ENCODE data around the gene LRFN5. TPM values are rescaled to one million over a fixed set of nuclear protein-coding genes. Genes with fewer than 3 reads are reported as not detected.

LRFN5 gene
- total RNA-seq, 1 donor from 2014 or later = 12.0 TPM

DNA sequence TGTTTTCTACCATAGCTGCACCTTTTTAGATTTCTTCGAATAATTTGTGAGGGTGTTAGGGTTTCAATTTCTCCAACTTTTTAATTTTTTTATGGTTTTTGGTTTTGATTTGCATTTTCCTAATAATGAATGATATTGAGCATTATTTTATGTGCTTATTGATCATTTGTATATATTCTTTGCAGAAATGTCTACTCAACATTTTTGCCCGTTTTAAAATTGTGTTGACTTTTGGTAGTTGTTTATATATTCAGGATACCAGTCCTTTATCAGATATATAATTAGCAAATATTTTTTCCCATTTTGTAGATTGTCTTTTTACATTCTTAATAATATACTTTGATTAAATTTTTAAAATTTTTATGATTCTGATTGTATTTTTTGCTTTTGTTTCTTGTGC, 306.7 kb downstream of the LRFN5 start:
- H3K27me3 ChIP-seq (ENCODE audit: control insufficient read depth in 3 of 3, insufficient read depth in 3 of 3, low read length in 3 of 3) = no peaks in the 10 kb centered on the region
- H3K4me1 ChIP-seq (ENCODE audit: control insufficient read depth in 3 of 3, insufficient read depth in 3 of 3, low read length in 3 of 3) = no peaks in the 10 kb centered on the region
- H3K4me3 ChIP-seq (ENCODE audit: low read length in 3 of 3) = no peak overlapping the region
- no peaks in the 10 kb centered on the region for H3K36me3 ChIP-seq (ENCODE audit: control insufficient read depth in 3 of 3, insufficient read depth in 3 of 3, low read length in 3 of 3)
- no peak overlapping the region for H3K9ac ChIP-seq (ENCODE audit: low read depth in 1 of 3, low read length in 3 of 3)
- H3K27ac ChIP-seq (ENCODE audit: low read depth, low read length) = no peak overlapping the region
- no peaks in the 10 kb centered on the region for H3K9me3 ChIP-seq (ENCODE audit: control insufficient read depth in 3 of 3, low read length in 3 of 3)

DNA sequence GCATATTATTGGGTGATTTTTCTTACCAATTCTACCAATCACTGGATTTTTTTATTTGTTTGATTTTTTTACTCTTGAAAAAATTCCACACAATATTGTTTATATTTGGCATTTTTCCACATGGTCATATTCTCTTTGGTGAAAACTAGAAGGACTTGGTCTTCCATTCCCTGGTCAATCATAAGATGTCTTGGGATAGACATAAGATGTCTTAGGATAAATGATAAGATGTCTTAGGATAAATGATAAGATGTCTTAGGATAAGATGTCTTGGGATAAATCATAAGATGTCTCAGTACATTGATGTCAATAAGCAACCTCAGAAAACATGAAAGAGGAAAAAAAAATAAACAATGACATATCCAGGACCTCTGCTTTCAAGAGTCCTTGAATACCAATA, 309.1 kb downstream of the LRFN5 start:
- Histone ChIP-seq H3K9ac (ENCODE audit: low read depth in 1 of 3, low read length in 3 of 3) (no peak overlapping the region), H3K27ac (ENCODE audit: low read depth, low read length) (no peak overlapping the region), H3K9me3 (ENCODE audit: control insufficient read depth in 3 of 3, low read length in 3 of 3) (no peaks in the 10 kb centered on the region), H3K4me3 (ENCODE audit: low read length in 3 of 3) (no peak overlapping the region), H3K4me1 (ENCODE audit: control insufficient read depth in 3 of 3, insufficient read depth in 3 of 3, low read length in 3 of 3) (no peaks in the 10 kb centered on the region), H3K36me3 (ENCODE audit: control insufficient read depth in 3 of 3, insufficient read depth in 3 of 3, low read length in 3 of 3) (no peaks in the 10 kb centered on the region), H3K27me3 (ENCODE audit: control insufficient read depth in 3 of 3, insufficient read depth in 3 of 3, low read length in 3 of 3) (no peaks in the 10 kb centered on the region)

DNA sequence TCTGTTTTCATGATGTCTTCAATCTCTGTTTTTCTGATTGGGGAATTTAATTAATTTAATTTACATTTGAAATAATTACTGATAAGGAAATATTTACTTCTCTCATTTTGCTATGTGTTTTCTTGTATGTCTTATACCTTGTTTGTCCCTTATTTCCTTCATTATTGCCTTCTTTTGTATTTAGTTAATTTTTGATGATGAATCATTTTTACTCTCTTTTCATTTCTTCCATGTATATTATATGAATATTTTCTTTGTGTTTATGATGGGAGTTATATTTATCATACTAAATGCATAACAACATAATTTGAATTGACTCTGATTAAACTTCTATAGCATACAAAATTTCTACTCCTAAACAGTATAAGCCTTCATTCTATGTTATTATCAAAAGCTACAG, 309.6 kb downstream of the LRFN5 start:
- Histone ChIP-seq H3K27me3 (ENCODE audit: control insufficient read depth in 3 of 3, insufficient read depth in 3 of 3, low read length in 3 of 3) (no peaks in the 10 kb centered on the region), H3K27ac (ENCODE audit: low read depth, low read length) (no peak overlapping the region), H3K9ac (ENCODE audit: low read depth in 1 of 3, low read length in 3 of 3) (no peak overlapping the region), H3K36me3 (ENCODE audit: control insufficient read depth in 3 of 3, insufficient read depth in 3 of 3, low read length in 3 of 3) (no peaks in the 10 kb centered on the region), H3K4me3 (ENCODE audit: low read length in 3 of 3) (no peak overlapping the region), H3K4me1 (ENCODE audit: control insufficient read depth in 3 of 3, insufficient read depth in 3 of 3, low read length in 3 of 3) (no peaks in the 10 kb centered on the region), H3K9me3 (ENCODE audit: control insufficient read depth in 3 of 3, low read length in 3 of 3) (no peaks in the 10 kb centered on the region)

DNA sequence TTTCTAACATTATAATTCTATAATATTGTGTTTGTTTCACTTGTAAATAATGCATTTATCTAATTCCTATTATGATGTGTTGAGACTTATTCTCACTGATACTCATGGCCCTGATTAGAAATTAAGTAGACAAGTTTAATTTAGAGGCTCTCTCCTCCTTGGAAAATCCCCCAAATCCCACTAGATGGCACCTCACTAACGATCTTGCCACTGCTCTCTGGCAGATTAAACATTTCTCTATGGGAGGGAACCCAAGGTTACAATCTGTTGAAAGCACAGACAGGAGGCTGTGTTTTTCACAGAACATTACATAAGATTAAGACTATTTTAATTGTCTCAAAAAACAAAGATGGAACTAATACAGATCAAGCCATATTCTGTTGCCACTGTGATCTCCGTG, 318.7 kb downstream of the LRFN5 start:
- Histone ChIP-seq H3K27me3 (ENCODE audit: control insufficient read depth in 3 of 3, insufficient read depth in 3 of 3, low read length in 3 of 3) (no peaks in the 10 kb centered on the region), H3K36me3 (ENCODE audit: control insufficient read depth in 3 of 3, insufficient read depth in 3 of 3, low read length in 3 of 3) (no peaks in the 10 kb centered on the region), H3K4me1 (ENCODE audit: control insufficient read depth in 3 of 3, insufficient read depth in 3 of 3, low read length in 3 of 3) (no peaks in the 10 kb centered on the region), H3K9me3 (ENCODE audit: control insufficient read depth in 3 of 3, low read length in 3 of 3) (no peaks in the 10 kb centered on the region), H3K4me3 (ENCODE audit: low read length in 3 of 3) (no peak overlapping the region), H3K9ac (ENCODE audit: low read depth in 1 of 3, low read length in 3 of 3) (no peak overlapping the region), H3K27ac (ENCODE audit: low read depth, low read length) (no peak overlapping the region)

DNA sequence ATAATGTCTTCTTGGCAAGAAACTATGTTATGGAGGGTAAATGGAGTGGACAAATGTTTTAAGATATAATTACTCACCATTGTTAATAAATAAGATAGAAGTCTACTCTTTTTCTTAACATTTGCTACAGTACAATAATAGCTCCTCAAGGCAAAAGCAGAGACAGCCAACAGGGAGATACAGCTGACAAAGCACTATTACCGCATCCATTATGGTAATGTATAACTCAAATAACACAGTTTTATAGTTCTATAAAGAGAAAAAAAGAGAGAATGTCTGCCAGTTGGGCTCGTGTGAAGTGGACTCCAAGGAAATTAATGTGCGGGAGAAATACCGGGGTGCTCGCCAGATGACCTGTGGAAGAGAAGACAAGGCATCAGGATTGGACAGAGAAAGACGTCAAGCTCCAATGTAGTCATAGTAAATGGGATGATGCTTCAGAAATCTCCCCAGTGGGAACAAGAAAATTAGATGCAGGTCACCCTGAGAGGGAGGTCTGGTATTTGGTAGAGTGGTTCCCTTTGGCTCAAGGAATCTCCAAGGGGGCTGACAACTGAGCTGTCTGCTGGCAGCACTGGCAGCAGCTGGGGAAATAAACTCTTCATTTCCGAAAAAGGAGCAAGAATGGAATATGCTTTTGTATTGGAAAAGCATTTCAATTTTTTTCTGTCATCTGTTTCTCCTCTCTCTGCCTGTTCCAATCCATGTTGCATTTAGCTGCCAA, 343.9 kb downstream of the LRFN5 start:
- Histone ChIP-seq H3K27me3 (ENCODE audit: control insufficient read depth in 3 of 3, insufficient read depth in 3 of 3, low read length in 3 of 3) (no peaks in the 10 kb centered on the region), H3K9me3 (ENCODE audit: control insufficient read depth in 3 of 3, low read length in 3 of 3) (no peaks in the 10 kb centered on the region), H3K4me3 (ENCODE audit: low read length in 3 of 3) (no peak overlapping the region), H3K4me1 (ENCODE audit: control insufficient read depth in 3 of 3, insufficient read depth in 3 of 3, low read length in 3 of 3) (no peaks in the 10 kb centered on the region), H3K36me3 (ENCODE audit: control insufficient read depth in 3 of 3, insufficient read depth in 3 of 3, low read length in 3 of 3) (no peaks in the 10 kb centered on the region), H3K27ac (ENCODE audit: low read depth, low read length) (no peak overlapping the region), H3K9ac (ENCODE audit: low read depth in 1 of 3, low read length in 3 of 3) (no peak overlapping the region)

Small RNA genes lying within 50 kb of the gene (small RNA-seq; reads per million reads assigned to genes)
- not detected for gene RF00322
